NCI-H446 (cell line): ENCODE results near the gene NDUFAF8.

Experiments used
- DNase-seq, 2 experiments: peaks; one replicate each; lab custom pipeline; 2025; lab: John Stamatoyannopoulos, UW

Gene NDUFAF8

DNA sequence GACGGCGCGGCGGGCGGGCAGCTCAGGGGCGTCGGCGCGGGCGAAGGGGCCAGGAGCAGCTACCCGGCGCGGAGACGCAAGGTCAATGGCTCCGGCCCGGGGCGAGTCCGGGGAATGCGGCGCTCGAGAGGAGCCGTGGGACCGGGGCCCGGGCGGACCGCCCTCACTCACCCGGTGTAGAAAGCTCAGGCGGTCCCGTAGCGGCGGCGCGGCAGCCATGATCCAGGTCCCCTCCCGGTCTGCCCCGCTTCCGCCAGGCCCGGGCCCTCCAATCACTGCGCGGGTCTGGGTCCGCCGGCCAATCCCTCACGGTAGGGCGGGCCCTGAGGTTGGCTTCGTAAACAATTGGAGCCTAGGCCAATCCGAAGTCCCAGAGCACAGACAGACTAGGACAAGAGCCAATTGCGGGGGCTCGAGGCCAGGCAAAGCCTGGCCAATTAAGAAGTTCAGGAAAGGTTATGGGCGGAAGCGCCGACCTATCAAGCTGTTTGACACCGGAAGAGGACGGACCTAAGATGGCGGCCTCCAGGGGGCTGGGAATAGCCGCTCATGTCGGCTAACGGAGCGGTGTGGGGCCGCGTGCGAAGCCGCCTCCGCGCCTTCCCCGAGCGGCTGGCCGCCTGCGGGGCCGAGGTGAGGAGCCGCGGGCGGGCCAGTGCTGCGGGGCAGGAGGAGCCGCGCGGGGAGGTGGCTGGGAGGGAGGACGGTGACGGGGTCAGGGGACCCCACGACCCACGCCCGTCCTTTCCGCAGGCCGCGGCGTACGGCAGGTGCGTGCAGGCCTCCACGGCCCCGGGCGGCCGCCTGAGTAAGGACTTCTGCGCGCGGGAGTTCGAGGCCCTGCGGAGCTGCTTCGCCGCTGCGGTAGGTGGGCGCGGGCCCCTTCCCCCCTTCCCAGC, at the start of gene NDUFAF8, which contains the start of gene TEPSIN:
NDUFAF8 (plus strand) TSS at position 504 of the 899 bp plus-strand sequence; CDS start at position 550, 46 bp downstream.
TEPSIN (minus strand) TSS at position 241 of the 899 bp plus-strand sequence; CDS start at position 219, 22 bp downstream.
- DNase-seq: peak; percentile 98 to 100

DNA sequence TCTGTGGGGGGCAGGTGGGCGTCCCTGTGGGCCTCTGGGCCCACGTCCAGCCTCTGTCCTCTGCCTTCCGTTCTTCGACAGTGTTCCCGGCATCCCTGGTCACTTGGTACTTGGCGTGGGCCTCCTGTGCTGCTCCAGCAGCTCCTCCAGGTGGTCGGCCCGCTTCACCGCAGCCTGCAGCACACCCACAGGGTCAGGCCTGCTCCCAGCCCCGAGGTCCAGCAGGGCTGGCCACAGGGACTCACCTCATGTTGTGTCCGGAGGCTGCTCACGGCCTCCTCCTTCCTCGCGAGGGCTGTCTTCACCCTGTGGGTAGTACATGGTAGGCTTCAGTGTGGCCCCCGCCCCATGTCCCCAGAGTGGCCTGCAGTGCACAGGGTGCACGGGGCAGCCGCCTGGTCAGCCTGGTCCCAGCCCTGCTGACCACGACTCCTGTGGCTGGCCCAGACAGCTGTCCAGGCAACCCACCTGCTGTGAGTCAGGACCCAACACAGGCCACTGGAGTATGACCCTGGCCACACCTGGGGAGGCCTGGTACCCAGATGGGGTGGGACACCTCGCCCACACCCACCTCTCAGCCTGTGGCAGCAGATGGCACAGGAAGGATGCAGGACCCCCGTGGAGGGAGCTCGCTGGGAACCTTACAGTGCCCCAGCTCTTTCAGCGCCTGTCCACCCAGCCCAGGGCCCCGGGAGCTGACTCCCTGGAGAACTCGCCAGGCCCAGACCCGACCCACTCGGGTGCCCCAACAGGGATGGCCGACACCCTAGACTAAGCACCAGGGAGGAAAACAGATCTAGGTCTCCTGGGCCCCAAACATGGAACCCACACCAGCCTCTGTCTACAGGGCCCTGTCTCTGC, 49.2 kb upstream of the NDUFAF8 start:
- no peak for DNase-seq

DNA sequence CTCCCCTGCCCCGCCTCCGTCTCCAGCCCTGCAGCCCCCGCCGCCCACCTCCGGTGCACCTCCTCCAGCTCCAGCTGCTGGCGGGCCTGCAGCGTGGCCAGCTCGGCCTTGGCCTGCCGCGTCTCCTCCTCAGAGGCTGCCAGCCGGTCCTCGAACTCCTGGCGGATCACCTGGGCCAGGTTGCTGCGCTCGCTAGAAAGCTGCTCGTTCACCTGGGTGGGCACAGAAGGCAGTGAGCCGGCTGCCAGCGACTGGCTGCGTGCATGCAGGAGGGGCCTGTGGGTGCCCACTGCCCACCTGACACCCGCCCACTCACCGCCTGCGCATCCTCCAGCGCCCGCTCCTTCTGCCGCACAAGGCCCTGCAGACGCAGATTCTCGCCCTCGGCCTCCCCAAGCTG, 48.5 kb upstream of the NDUFAF8 start:
- DNase-seq: no peak

DNA sequence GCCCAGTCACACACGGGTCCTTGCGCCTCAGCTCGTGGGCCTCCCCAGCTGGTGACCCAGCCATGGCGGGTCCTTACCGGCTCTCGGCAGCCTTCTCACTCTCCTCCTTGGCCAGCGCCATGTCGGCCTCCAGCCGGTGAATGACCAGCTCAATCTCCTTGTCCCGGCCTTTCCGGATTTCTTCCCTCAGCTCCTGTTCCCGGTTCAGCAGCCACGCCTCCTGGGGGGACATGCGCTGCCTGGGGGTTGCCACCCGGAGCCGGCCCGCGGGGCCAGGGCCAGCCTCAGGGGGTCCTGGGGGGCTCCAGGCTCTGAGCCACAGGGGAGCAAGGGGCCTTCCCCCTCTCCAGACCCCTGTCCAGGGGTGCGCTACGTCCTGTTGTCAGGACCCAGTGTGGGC, 48.0 kb upstream of the NDUFAF8 start:
- no peak for DNase-seq

DNA sequence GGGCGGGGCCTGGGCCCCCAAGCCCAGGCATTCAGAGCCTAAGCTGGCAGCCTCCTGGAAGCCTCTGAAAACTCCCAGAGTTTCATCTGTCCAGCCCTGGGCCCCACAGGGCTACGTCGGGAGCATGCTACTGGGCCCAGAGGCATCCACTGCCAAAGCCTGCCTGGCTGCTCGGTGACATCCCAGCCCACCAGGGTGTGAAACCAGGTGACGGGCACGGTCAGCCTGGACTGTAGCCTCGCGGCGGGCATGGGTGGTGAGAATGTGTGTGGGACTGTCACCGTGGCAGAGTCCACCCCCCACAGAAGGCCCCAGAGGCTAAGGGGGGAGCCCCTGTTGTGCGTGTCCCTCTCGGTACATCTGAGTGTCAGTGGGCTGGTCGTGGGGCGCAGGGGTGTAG, 47.5 kb upstream of the NDUFAF8 start:
- no peak for DNase-seq

DNA sequence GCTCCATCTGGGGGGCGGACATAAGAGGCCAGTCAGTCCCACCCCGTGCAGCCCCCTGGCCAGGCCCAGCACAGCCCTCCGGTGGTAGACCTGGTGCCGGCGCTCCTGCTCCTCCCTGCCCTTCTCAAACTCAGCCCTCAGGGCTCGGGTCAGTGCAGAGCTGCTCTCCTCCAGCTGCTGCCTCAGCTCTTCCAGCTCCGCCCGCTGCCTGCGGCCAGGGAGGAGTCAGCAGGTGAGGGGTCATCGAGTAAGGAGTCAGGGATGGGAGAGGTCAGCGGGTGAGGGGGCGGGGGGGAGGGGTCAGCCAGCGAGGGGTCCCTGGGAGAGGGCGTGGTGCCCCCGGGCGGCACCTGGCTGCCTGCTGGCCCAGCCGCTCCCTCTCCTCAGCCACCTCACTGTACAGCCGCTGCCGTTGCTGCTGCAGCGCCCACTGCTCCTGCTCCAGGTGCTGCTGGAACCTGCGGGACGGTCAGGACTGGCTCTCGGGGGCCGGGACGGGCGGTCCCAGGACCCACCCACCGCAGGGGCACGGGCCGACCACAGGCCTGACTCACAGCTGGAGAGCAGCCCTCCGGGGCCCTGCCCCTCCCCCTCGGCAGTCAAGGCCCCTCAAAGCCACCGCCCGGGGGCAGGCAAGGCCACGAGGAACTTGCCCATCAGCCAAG, 46.6 kb upstream of the NDUFAF8 start:
- no peak for DNase-seq

GRCh38 chr17:81193051-81193410, 46.1 kb upstream of the NDUFAF8 start:
- no peak for DNase-seq

- DNase-seq: no peak
These were observed 45.5 kb upstream of the NDUFAF8 start for GRCh38 chr17:81193470-81194224.

DNA sequence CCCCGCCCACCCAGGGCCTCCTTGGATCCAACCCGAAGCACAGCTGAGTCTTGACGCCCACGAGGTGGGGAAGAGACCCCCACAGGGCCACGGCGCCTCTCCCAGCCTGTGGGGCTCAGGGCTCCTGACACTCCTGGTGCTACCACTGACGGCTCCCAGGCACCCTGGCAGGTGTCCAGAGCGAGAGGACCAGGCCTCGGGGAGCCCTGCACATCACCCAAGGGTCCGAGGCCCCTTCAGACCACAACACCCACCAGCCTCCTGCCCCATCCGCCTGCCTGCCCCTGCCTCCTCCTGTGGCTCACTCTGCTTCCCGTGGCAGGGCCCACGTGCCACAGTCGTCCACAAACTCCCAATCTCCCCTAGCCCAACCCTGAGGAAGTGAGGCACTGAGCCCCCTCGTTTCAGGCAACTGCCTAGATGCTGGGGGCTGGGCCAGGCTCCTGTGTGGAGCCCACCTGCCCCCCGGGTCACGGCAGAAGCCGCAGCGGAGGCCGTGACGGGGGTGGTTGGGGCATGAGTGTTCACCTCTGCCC, 44.8 kb upstream of the NDUFAF8 start:
- DNase-seq: no peak

GRCh38 chr17:81194941-81195901, 43.9 kb upstream of the NDUFAF8 start:
- DNase-seq: no peak

DNA sequence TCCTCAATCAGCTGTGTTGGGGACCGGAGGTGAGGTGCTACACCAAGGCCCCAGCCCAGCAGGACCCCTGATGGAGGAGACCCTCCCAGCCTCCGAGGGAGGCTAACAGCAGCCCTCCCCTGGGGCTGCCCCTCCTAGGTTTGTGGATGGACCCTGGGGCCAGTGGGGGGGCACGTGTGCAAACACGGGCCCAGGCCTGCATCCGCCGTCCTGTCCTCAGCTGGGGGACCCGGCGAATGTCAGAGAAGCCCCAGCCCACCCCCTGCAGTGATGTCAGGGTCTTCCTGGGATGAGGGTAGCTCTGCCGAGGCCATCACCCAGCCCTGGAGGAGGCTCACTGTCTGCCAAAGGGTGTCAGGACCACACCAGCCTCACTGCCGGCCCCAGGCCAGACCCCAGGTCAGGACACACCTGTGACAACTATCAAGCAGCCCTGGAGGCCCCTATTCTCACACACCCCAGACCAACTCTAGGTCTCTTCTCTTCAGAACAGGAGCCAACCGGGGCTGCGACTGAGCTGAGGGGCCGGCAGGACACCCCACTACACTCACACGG, 43.1 kb upstream of the NDUFAF8 start:
- DNase-seq: no peak

- DNase-seq: no peak
These were observed 42.4 kb upstream of the NDUFAF8 start for GRCh38 chr17:81196505-81197408.

DNA sequence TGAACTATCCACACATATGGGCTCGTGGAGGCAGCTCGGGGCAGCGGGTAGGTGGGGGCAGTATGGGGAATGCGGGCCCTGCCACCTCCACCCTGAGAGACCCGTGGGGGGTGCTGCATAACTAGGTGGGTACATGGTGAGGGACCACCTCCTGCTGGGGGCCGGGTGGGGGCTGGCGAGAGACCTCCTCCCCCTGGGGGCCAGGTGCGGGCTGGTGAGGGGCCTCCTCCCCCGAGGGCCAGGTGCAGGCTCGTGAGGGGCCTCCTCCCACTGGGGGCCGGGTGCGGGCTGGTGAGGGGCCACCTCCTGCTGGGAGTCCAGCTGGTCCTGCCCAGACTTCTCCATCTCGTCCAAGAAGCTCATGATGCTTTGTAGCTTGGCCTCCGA, 41.7 kb upstream of the NDUFAF8 start:
- DNase-seq: no peak

DNA sequence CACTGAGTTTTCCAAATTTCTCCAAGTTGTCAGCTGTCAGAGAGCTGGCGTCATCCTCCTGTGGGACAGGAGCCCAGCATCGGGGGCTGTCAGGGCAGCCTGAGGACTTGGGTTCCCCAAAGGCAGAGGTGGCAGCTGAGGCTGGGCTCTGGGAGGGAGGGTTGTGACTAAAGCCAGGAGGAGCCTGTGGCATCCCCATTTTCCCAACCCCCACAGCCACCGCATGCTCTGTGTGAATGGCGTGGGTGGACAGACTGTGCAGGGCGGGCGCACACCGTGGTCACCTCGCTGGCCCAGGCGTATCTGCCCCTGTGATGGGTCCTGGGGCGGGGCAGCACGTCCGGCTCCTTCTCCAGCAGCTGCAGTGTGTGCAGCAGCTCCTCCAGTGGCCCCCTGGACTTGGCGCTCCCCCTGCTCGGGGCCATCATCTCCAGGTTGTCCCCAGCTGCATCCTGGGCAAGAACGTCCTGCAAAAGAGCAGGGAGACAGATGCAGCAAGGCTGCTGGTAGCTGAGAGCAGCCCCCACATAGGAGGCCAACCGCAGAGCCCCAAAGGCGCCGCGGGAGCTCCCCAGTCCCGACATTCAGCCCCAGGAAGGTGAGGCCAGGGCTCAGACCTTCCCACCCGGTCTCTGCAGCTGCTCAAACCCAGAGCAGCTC, 41.2 kb upstream of the NDUFAF8 start:
- no peak for DNase-seq

- DNase-seq: no peak
These were observed 40.2 kb upstream of the NDUFAF8 start for GRCh38 chr17:81198826-81199481.

- DNase-seq: no peak
These were observed 39.7 kb upstream of the NDUFAF8 start for GRCh38 chr17:81199482-81199830.

GRCh38 chr17:81200201-81200600, 38.9 kb upstream of the NDUFAF8 start:
- DNase-seq: no peak
